Heart right ventricle (tissue), 16 donors: ENCODE results near the gene PCMT1. TPM values are rescaled to one million over a fixed set of nuclear protein-coding genes. Genes with fewer than 3 reads are reported as not detected.

Experiments
- ATAC-seq, 8 donors: fragments of 200-7000 bp; cut with Tn5 transposase; one replicate each; pipeline ENCODE4 v1.9.1; 2020; ENCODE audit warnings: mild to moderate bottlenecking in 8 of 8, moderate library complexity in 8 of 8, moderate number of reproducible peaks in 1 of 8
- DNase-seq, 2 donors: peaks; one replicate each; pipeline ENCODE4 v3.0.0-alpha.2; 2020
- H3K27ac ChIP-seq, 10 donors: fragments of 200-600 bp; sonication (generic) in 2 of 10; one replicate each; pipeline versions ENCODE4 v1.5.0 to v1.8.0; 2020 to 2022; ENCODE audit warnings: mild to moderate bottlenecking in 3 of 10
- H3K27me3 ChIP-seq, 7 donors: fragments of 200-600 bp; one replicate each; pipeline ENCODE4 v1.8.0; 2021 to 2022; ENCODE audit warnings: mild to moderate bottlenecking in 2 of 7
- H3K36me3 ChIP-seq, 9 donors: fragments of 200-600 bp; sonication (generic) in 1 of 9; one replicate each; pipeline versions ENCODE4 v1.5.0 to v1.8.0; 2020 to 2022; ENCODE audit warnings: mild to moderate bottlenecking in 2 of 9
- H3K4me1 ChIP-seq, 9 donors: fragments of 200-600 bp; sonication (generic) in 1 of 9; one replicate each; pipeline versions ENCODE4 v1.5.0 to v1.8.0; 2020 to 2022; ENCODE audit warnings: mild to moderate bottlenecking in 4 of 9
- H3K4me3 ChIP-seq, 10 donors: fragments of 200-600 bp; sonication (generic) in 2 of 10; one replicate each; pipeline versions ENCODE4 v1.5.0 to v1.8.0; 2020 to 2022; ENCODE audit warnings: mild to moderate bottlenecking in 7 of 10, moderate library complexity in 2 of 10
- H3K9me3 ChIP-seq, 11 donors: fragments of 200-600 bp in 10 of 11; sonication (generic) in 2 of 11; one replicate each; pipeline versions ENCODE4 v1.5.0 to v1.8.0; 2013 to 2022; ENCODE audit warnings: mild to moderate bottlenecking in 2 of 11, control low read depth in 1 of 11, moderate library complexity in 1 of 11
- CTCF ChIP-seq, 9 donors: fragments of 200-600 bp; sonication (generic) in 2 of 9; IDR thresholded peaks; one replicate each; pipeline versions ENCODE4 v1.5.0 to v1.8.0; 2021 to 2022; ENCODE audit warnings: antibody characterized with exemption in 9 of 9, mild to moderate bottlenecking in 5 of 9, moderate library complexity in 1 of 9
- WGBS, 2 donors: extraction: QIAGEN DNeasy Blood & Tissue Kit; methylation state at CpG; one replicate each; pipeline ENCODE4 v1.1.7; 2013; ENCODE audit warnings: inconsistent platforms in 1 of 2; 5-methylcytosine and 5-hydroxymethylcytosine counted together
- intact Hi-C, 10 donors: fragments of 100-400 bp; cut with DNase I; formaldehyde crosslinking; loops; one replicate each; pipeline versions ENCODE4 v1.11.1 to v1.14.2; 2022
- polyA plus RNA-seq, 2 donors: library from polyadenylated mRNA; stranded (reverse); fragments of 200-250 nt; gene quantifications; one replicate each; pipeline ENCODE4 v1.2.3, GENCODE V29; 2013
- total RNA-seq, 10 donors: library from RNA; stranded (reverse); fragmentation: NEBNext Ultra II Directional in 3 of 10; extraction: Animal tissue kit (Norgen Biotek cat#: 25700) in 3 of 10; gene quantifications; one replicate each; pipeline versions ENCODE4 v1.2.1 to v1.2.4, GENCODE V29; 2021 to 2023
- donor health status: Arrhythmogenic right ventricular cardiomyopathy.
- donor health status: ischemic (EF 13 %, LVEDD 7.1; RV severe dilation, severe dysfunction).
- donor health status: healthy with polysubstance abuse.
- donor health status: DM: no; HTN: yes; CAD: no.
- donor health status: DM: no; HTN: no; CAD: no.
- donor health status: ischemic (EF 25% LVEDD 6.9; RV normal size, moderate dysfunction).
- donor health status: ischemic (EF 25% LVEDD 5.7; RV mildly dilated, moderate dysfunction).
- donor health status: healthy.
- donor health status: DM: yes; HTN: yes; CAD: no.
- donor health status: Ischemic cardiomyopathy.
- donor health status: ischemic (EF 35%, LVEDD 5.7; RV mildly dilated, moderate dysfunction).
- donor health status: nonischemic (EF 11% LVEDD 7.7; RV severe dilation, severe dysfunction).
- donor health status: DM: yes; HTN: yes; CAD: no.
- donor health status: PGD.
- donor health status: ischemic (EF 29% LVEDD 5.4; RV normal size, mild dysfunction).
- donor health status: nonischemic (EF 23%, LVEDD 6.1; RV moderate dilation, normal function).

The PCMT1 gene
- total and polyA plus RNA-seq, 12 donors: 33.3 to 178 (median 151) TPM

- peaks cover 0 to 4% (median 0%) of the 10 kb centered on the region in 11 donors for H3K9me3 ChIP-seq
- 56 to 57% methylated on average over 5 of the region's 5 CpGs for WGBS, 2 donors
- no peaks in the 10 kb centered on the region for H3K27me3 ChIP-seq
- ATAC-seq (peak in 4 of 8 donors; percentile 37 to 72 (median 56)), DNase-seq (peak in 1 of 2 donors; percentile 54)
- TF ChIP-seq CTCF (IDR thresholded peaks at IDR 0.05): peak; percentile 82 to 97 (median 93)
- H3K4me3 ChIP-seq: no peak overlapping the region
- intact Hi-C loops: loop anchor here (1.0 to 10.0 kb wide), 11 partner anchors 30 to 183 kb away; partner anchors contain the start of genes LRP11 (in 1 of the 10) and RAET1G (in 1 of the 10)
- H3K4me1 ChIP-seq: peaks cover 0 to 1% (median 0%) of the 10 kb centered on the region in 9 donors
- no peak overlapping the region for H3K27ac ChIP-seq
- peaks cover 0 to 33% (median 0%) of the 10 kb centered on the region in 9 donors for H3K36me3 ChIP-seq
Measured at GRCh38 chr6:149834513-149835481, 85.3 kb downstream of the PCMT1 start.

GRCh38 chr6:149840345-149841075, 91.0 kb downstream of the PCMT1 start:
- no peaks in the 10 kb centered on the region for H3K9me3 ChIP-seq
- H3K27me3 ChIP-seq: no peaks in the 10 kb centered on the region
- TF ChIP-seq CTCF (IDR thresholded peaks at IDR 0.05): peak; percentile 33 to 76 (median 60)
- ATAC-seq (peak; percentile 94 to 98 (median 96)), DNase-seq (peak; percentile 79 to 85)
- peak overlapping the region in 4 of 10 donors; percentile 11 to 51 (median 33) for H3K27ac ChIP-seq
- H3K4me3 ChIP-seq: no peak overlapping the region
- peaks cover 0 to 17% (median 11%) of the 10 kb centered on the region in 9 donors for H3K4me1 ChIP-seq
- WGBS, 2 donors: 18 to 28% methylated on average over 8 of the region's 8 CpGs
- peaks cover 0 to 33% (median 0%) of the 10 kb centered on the region in 9 donors for H3K36me3 ChIP-seq
- intact Hi-C loops: loop anchor here in 6 of 10 donors (1.0 to 10.0 kb wide), 5 partner anchors 24 to 176 kb away; partner anchors contain the start of gene LRP11 (in 2 of the 6)

- TF ChIP-seq CTCF (IDR thresholded peaks at IDR 0.05): no peak
- Histone ChIP-seq H3K4me3 (no peak overlapping the region), H3K36me3 (peaks cover 0 to 16% (median 0%) of the 10 kb centered on the region in 9 donors), H3K27me3 (no peaks in the 10 kb centered on the region), H3K4me1 (peaks cover 0 to 31% (median 16%) of the 10 kb centered on the region in 9 donors), H3K9me3 (no peaks in the 10 kb centered on the region), H3K27ac (no peak overlapping the region)
- DNase-seq: no peak
- intact Hi-C loops: loop anchor here in 1 of 10 donors (10.0 kb wide), 1 partner anchor 152 kb away; no protein-coding TSS in a partner anchor
- ATAC-seq: no peak
- 94 to 96% methylated on average over 7 of the region's 7 CpGs for WGBS, 2 donors
Measured at GRCh38 chr6:149842331-149842730, 92.8 kb downstream of the PCMT1 start.
